ENCODE measurements around the gene NIPA2. TPM values are rescaled to one million over a fixed set of nuclear protein-coding genes. Genes with fewer than 3 reads are reported as not detected.

The NIPA2 gene
- total RNA-seq, 3 donors from 2014 or later, result 35.7 to 50.8 (median 40.3) TPM

GRCh38 chr15:22902046-22902445, 63.6 kb downstream of the NIPA2 start:
- no peak overlapping the region for H3K4me3 ChIP-seq
- no peak for DNase-seq (ENCODE audit: low spot score in 2 of 2)
- no peaks in the 10 kb centered on the region for H3K4me1 ChIP-seq
- H3K36me3 ChIP-seq, result no peaks in the 10 kb centered on the region
- TF ChIP-seq CTCF (IDR thresholded peaks at IDR 0.05) (no peak), POLR2A (IDR thresholded peaks at IDR 0.05) (no peak), POLR2AphosphoS5 (IDR thresholded peaks at IDR 0.05) (no peak)
- H3K9me3 ChIP-seq, result no peaks in the 10 kb centered on the region
- H3K27me3 ChIP-seq, result no peaks in the 10 kb centered on the region
- intact Hi-C loops (cut with DNase I; ENCODE audit: low total_unique reads), result no loop called here
- H3K27ac ChIP-seq, result no peak overlapping the region

- intact Hi-C loops (cut with DNase I; ENCODE audit: low total_unique reads), result no loop called here
- TF ChIP-seq POLR2A (IDR thresholded peaks at IDR 0.05), result no peak
- no peak for TF ChIP-seq CTCF (IDR thresholded peaks at IDR 0.05)
- no peak for TF ChIP-seq POLR2AphosphoS5 (IDR thresholded peaks at IDR 0.05)
- H3K4me1 ChIP-seq, result no peaks in the 10 kb centered on the region
- no peaks in the 10 kb centered on the region for H3K27me3 ChIP-seq
- no peak for DNase-seq (ENCODE audit: low spot score in 2 of 2)
- peaks cover 3% of the 10 kb centered on the region for H3K36me3 ChIP-seq
- no peak overlapping the region for H3K27ac ChIP-seq
- no peaks in the 10 kb centered on the region for H3K9me3 ChIP-seq
- H3K4me3 ChIP-seq, result no peak overlapping the region
These were observed 64.1 kb downstream of the NIPA2 start for GRCh38 chr15:22902578-22902977.

GRCh38 chr15:22902981-22903380, 64.5 kb downstream of the NIPA2 start:
- H3K36me3 ChIP-seq, result peaks cover 7% of the 10 kb centered on the region
- intact Hi-C loops (cut with DNase I; ENCODE audit: low total_unique reads), result no loop called here
- no peaks in the 10 kb centered on the region for H3K9me3 ChIP-seq
- no peaks in the 10 kb centered on the region for H3K4me1 ChIP-seq
- H3K4me3 ChIP-seq, result no peak overlapping the region
- no peaks in the 10 kb centered on the region for H3K27me3 ChIP-seq
- no peak overlapping the region for H3K27ac ChIP-seq
- DNase-seq (ENCODE audit: low spot score in 2 of 2), result no peak
- TF ChIP-seq POLR2A (IDR thresholded peaks at IDR 0.05) (no peak), CTCF (IDR thresholded peaks at IDR 0.05) (no peak), POLR2AphosphoS5 (IDR thresholded peaks at IDR 0.05) (no peak)

- H3K36me3 ChIP-seq, result peaks cover 9% of the 10 kb centered on the region
These were observed 65.0 kb downstream of the NIPA2 start for GRCh38 chr15:22903427-22903826.

GRCh38 chr15:22903961-22904534, 65.6 kb downstream of the NIPA2 start:
- no peaks in the 10 kb centered on the region for H3K9me3 ChIP-seq
- no peak overlapping the region for H3K27ac ChIP-seq
- no peaks in the 10 kb centered on the region for H3K4me1 ChIP-seq
- intact Hi-C loops (cut with DNase I; ENCODE audit: low total_unique reads), result no loop called here
- TF ChIP-seq CTCF (IDR thresholded peaks at IDR 0.05), result no peak
- TF ChIP-seq POLR2AphosphoS5 (IDR thresholded peaks at IDR 0.05), result no peak
- no peak for DNase-seq (ENCODE audit: low spot score in 2 of 2)
- no peaks in the 10 kb centered on the region for H3K27me3 ChIP-seq
- peaks cover 12% of the 10 kb centered on the region for H3K36me3 ChIP-seq
- no peak overlapping the region for H3K4me3 ChIP-seq

More at GRCh38 chr15:22903427-22903826, 65.0 kb downstream of the NIPA2 start:
- no peaks in the 10 kb centered on the region for H3K9me3 ChIP-seq
- no peaks in the 10 kb centered on the region for H3K4me1 ChIP-seq
- H3K27me3 ChIP-seq, result no peaks in the 10 kb centered on the region
- no peak for DNase-seq (ENCODE audit: low spot score in 2 of 2)
- no peak overlapping the region for H3K27ac ChIP-seq
- intact Hi-C loops (cut with DNase I; ENCODE audit: low total_unique reads), result no loop called here
- no peak overlapping the region for H3K4me3 ChIP-seq
- no peak for TF ChIP-seq POLR2AphosphoS5 (IDR thresholded peaks at IDR 0.05)
- no peak for TF ChIP-seq POLR2A (IDR thresholded peaks at IDR 0.05)
- TF ChIP-seq CTCF (IDR thresholded peaks at IDR 0.05), result no peak
